HCT116 (cell line): Measurements from ENCODE around the gene FHDC1. TPM values are rescaled to one million over a fixed set of nuclear protein-coding genes. Genes with fewer than 3 reads are reported as not detected.

Experiments
- ATAC-seq: fragments of 200-7000 bp; cut with Tn5 transposase; 2 replicates; pipeline ENCODE4 v1.9.1; 2020; ENCODE audit warnings: mild to moderate bottlenecking, moderate library complexity
- BruUV-seq: library from RNA; stranded (reverse); fragments of 400-500 nt; replicated peaks from 2 replicates; lab custom pipeline; 2021; lab: Mats Ljungman, UMichigan
- CTCF ChIA-PET: fragments of 300-600 bp; sonication (Branson Sonifier 250); formaldehyde crosslinking; loops from one replicate; lab custom pipeline; 2021; ENCODE audit warnings: antibody characterized with exemption; lab: Charles Lee
- POLR2A ChIA-PET: fragments of 300-600, 350-600 bp; sonication (Branson Sonifier 250); formaldehyde crosslinking; loops from one replicate; lab custom pipeline; 2021; ENCODE audit warnings: antibody characterized with exemption; lab: Charles Lee
- RAD21 ChIA-PET, 2 experiments: fragments of 300-600 bp; sonication (Branson Sonifier 250); formaldehyde crosslinking; loops; one replicate each; lab custom pipeline; 2023; ENCODE audit warnings: low total read pairs in 2 of 2; ENCODE audit not compliant: uncharacterized antibody in 2 of 2, unreplicated experiment in 2 of 2, low non-redundant PET in 1 of 2; lab: Charles Lee
- DNase-seq: peaks from one replicate; pipeline ENCODE4 v3.0.0-alpha.2; 2010; ENCODE audit warnings: low read depth, low spot score
- H2AFZ ChIP-seq: fragments of 200-600 bp; shearing (Covaris generic), sonication (generic); 2 replicates; pipeline ENCODE4 v1.6.1; 2017; ENCODE audit warnings: low read depth, mixed run types, mixed read lengths, antibody characterized with exemption, low read length; ENCODE audit not compliant: poor library complexity, severe bottlenecking
- H3K27ac ChIP-seq: 2 replicates; pipeline ENCODE4 v1.5.1; 2012; ENCODE audit warnings: low read depth, low read length
- H3K27me3 ChIP-seq: fragments of 200-600 bp; sonication (generic); 2 replicates; pipeline ENCODE4 v1.6.1; 2016; ENCODE audit warnings: mixed run types, low read length, mixed read lengths; ENCODE audit not compliant: insufficient read depth
- H3K36me3 ChIP-seq, 2 experiments: fragments of 200-500 bp in 1 of 2; fragments of 200-600 bp in 1 of 2; sonication (Bioruptor generic) in 1 of 2; sonication (generic) in 1 of 2; 2 replicates each; pipeline versions ENCODE4 v1.5.1 to v1.6.1; 2014 to 2016; ENCODE audit warnings: low read length in 2 of 2, inconsistent platforms in 1 of 2, mixed read lengths in 1 of 2, mixed run types in 1 of 2; ENCODE audit not compliant: insufficient read depth in 2 of 2, control insufficient read depth in 1 of 2
- H3K4me1 ChIP-seq, 2 experiments: fragments of 200-600 bp in 1 of 2; sonication (generic) in 1 of 2; 2 replicates each; pipeline versions ENCODE4 v1.5.1 to v1.6.1; 2012 to 2017; ENCODE audit warnings: low read length in 2 of 2, inconsistent platforms in 1 of 2, mild to moderate bottlenecking in 1 of 2, mixed read lengths in 1 of 2, mixed run types in 1 of 2, moderate library complexity in 1 of 2; ENCODE audit not compliant: insufficient read depth in 2 of 2, control insufficient read depth in 1 of 2
- H3K4me2 ChIP-seq: fragments of 200-600 bp; sonication (generic); 2 replicates; pipeline ENCODE4 v1.6.1; 2017; ENCODE audit warnings: mixed run types, low read length, mixed read lengths
- H3K4me3 ChIP-seq, 2 experiments: fragments of 200-600 bp in 1 of 2; sonication (generic) in 1 of 2; replicated peaks in 1 of 2; 2 replicates each; pipeline ENCODE4 v1.5.1; 2011 to 2016; ENCODE audit warnings: low read length in 2 of 2, control low read depth in 1 of 2, low read depth in 1 of 2, mild to moderate bottlenecking in 1 of 2, mixed read lengths in 1 of 2, mixed run types in 1 of 2
- H3K79me2 ChIP-seq: fragments of 200-600 bp; sonication (generic); 2 replicates; pipeline ENCODE4 v1.6.1; 2017; ENCODE audit warnings: mild to moderate bottlenecking, mixed run types, low read length, moderate library complexity, mixed read lengths; ENCODE audit not compliant: insufficient read depth
- H3K9ac ChIP-seq: fragments of 200-600 bp; sonication (generic); 2 replicates; pipeline ENCODE4 v1.6.1; 2016; ENCODE audit warnings: low read length, mixed read lengths
- H3K9me2 ChIP-seq: fragments of 200-600 bp; sonication (generic), shearing (Covaris generic); 2 replicates; pipeline ENCODE4 v1.6.1; 2017; ENCODE audit warnings: mixed run types, mild to moderate bottlenecking, moderate library complexity; ENCODE audit not compliant: insufficient read depth
- H3K9me3 ChIP-seq, 2 experiments: fragments of 200-500 bp in 1 of 2; fragments of 200-600 bp in 1 of 2; sonication (Bioruptor generic) in 1 of 2; sonication (generic) in 1 of 2; 2 replicates each; pipeline ENCODE4 v1.6.1; 2014 to 2017; ENCODE audit warnings: low read length in 2 of 2, mixed read lengths in 2 of 2, inconsistent platforms in 1 of 2, low read depth in 1 of 2, mild to moderate bottlenecking in 1 of 2, mixed run types in 1 of 2, moderate library complexity in 1 of 2; ENCODE audit not compliant: control insufficient read depth in 1 of 2, insufficient read depth in 1 of 2
- H4K20me1 ChIP-seq: fragments of 200-600 bp; sonication (generic), shearing (Covaris generic); 2 replicates; pipeline ENCODE4 v1.6.1; 2017; ENCODE audit warnings: mixed run types, mild to moderate bottlenecking, moderate library complexity; ENCODE audit not compliant: insufficient read depth
- ELF1 ChIP-seq: IDR thresholded peaks from 2 replicates; pipeline ENCODE4 v1.6.1; 2012; ENCODE audit warnings: low read depth, borderline replicate concordance
- FOSL1 ChIP-seq: IDR thresholded peaks from 2 replicates; pipeline ENCODE4 v1.6.1; 2012; ENCODE audit warnings: low read depth
- POLR2AphosphoS5 ChIP-seq: IDR thresholded peaks from 2 replicates; pipeline ENCODE4 v1.6.1; 2011; ENCODE audit warnings: mild to moderate bottlenecking, low read depth, low read length, moderate library complexity
- REST ChIP-seq: IDR thresholded peaks from 2 replicates; pipeline ENCODE4 v1.6.1; 2012; ENCODE audit warnings: low read depth
- SIN3A ChIP-seq: IDR thresholded peaks from 2 replicates; pipeline ENCODE4 v1.6.1; 2012; ENCODE audit warnings: low read depth
- SRF ChIP-seq: IDR thresholded peaks from 2 replicates; pipeline ENCODE4 v1.6.1; 2012; ENCODE audit warnings: low read depth
- TCF7L2 ChIP-seq: IDR thresholded peaks from 2 replicates; pipeline ENCODE4 v1.7.0; 2011; ENCODE audit warnings: borderline replicate concordance, inconsistent platforms; ENCODE audit not compliant: insufficient read depth, insufficient read length; ENCODE audit errors: extremely low read depth
- intact Hi-C: fragments of 100-400 bp; cut with micrococcal nuclease; formaldehyde crosslinking; loops from 2 replicates; pipeline ENCODE4 v1.10.0; 2022
- total RNA-seq: library from RNA; stranded (reverse); gene quantifications from one replicate; pipeline ENCODE4 v1.2.1, GENCODE V29; 2021; ENCODE audit not compliant: unreplicated experiment
- TF ChIP-seq, protein P1 (sequence below): IDR thresholded peaks from 2 replicates; pipeline ENCODE4 v1.6.1; 2012

FHDC1 gene
- total RNA-seq, 1 experiment from 2014 or later = 1.8 TPM

- TF ChIP-seq REST = no peak
Measured at GRCh38 chr4:152892974-152893373, 43.1 kb upstream of the FHDC1 start (continued).

DNA sequence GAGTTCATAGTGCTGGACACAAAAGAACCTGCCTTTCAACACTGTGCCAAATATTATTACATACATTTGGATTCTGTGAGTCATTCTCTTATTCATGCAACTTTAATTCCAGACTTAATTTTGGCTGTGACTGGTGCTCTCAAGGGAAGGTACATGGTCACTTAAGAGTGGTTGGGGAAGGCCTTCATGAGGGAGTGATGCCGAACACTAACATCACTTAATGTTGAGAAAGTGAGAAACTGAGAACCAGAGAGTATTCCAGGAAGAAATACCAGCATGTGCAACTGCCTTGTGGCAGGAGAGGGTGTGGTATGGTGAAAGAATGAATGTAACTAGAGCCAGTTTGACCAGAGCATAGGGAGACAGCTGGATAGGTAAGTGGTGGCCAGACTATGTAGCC is 41.5 kb upstream of the FHDC1 start:
- no peaks in the 10 kb centered on the region for H3K79me2 ChIP-seq
- H2AFZ ChIP-seq = no peak overlapping the region
- H4K20me1 ChIP-seq = peaks cover 3% of the 10 kb centered on the region; the same call in 1 of the 2 replicates
- H3K27me3 ChIP-seq = no peaks in the 10 kb centered on the region
- no TSS peak for BruUV-seq
- CTCF ChIA-PET = no interaction called here
- RAD21 ChIA-PET = no interaction called here
- no peak overlapping the region for H3K9ac ChIP-seq
- POLR2A ChIA-PET = no interaction called here
- no peak overlapping the region for H3K27ac ChIP-seq
- H3K4me3 ChIP-seq = no peak overlapping the region
- no peaks in the 10 kb centered on the region for H3K9me2 ChIP-seq
- no peaks in the 10 kb centered on the region for H3K36me3 ChIP-seq
- H3K4me1 ChIP-seq = peaks cover 3 to 11% of the 10 kb centered on the region in 2 experiments; a peak in 2 of 4 replicates
- intact Hi-C loops = no loop called here
- H3K4me2 ChIP-seq = peak overlapping the region; percentile 23; the same call in 1 of the 2 replicates
- TF ChIP-seq, protein P1, sequence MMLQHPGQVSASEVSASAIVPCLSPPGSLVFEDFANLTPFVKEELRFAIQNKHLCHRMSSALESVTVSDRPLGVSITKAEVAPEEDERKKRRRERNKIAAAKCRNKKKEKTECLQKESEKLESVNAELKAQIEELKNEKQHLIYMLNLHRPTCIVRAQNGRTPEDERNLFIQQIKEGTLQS = no peak
- TF ChIP-seq SRF (no peak), POLR2AphosphoS5 (no peak), SIN3A (no peak), FOSL1 (peak; percentile 45; the same call in 1 of the 2 replicates), TCF7L2 (no peak), ELF1 (no peak)
- no peaks in the 10 kb centered on the region for H3K9me3 ChIP-seq
- peak; percentile 65 for ATAC-seq
- peak; percentile 4 for DNase-seq
